Small intestine (tissue), 7 donors: Measurements from ENCODE around the gene ZNF646. TPM values are rescaled to one million over a fixed set of nuclear protein-coding genes. Genes with fewer than 3 reads are reported as not detected.

ENCODE experiments used
- DNase-seq, 2 donors: peaks; one replicate each; pipeline versions ENCODE4 v3.0.0 to v3.0.0-alpha.2; 2013
- FAIRE-seq: peaks from 2 replicates; lab custom pipeline; 2012; peaks lifted over from hg19 to GRCh38; lab: Jason Lieb, UNC
- H3K27ac ChIP-seq, 3 donors: one replicate each; pipeline ENCODE4 v1.5.1; 2013; ENCODE audit warnings: low read length in 2 of 3, mild to moderate bottlenecking in 2 of 3, control low read depth in 1 of 3, inconsistent platforms in 1 of 3, low read depth in 1 of 3, moderate library complexity in 1 of 3
- H3K27me3 ChIP-seq, 3 donors: one replicate each; pipeline ENCODE4 v1.6.1; 2013; ENCODE audit warnings: low read length in 3 of 3, inconsistent platforms in 1 of 3; ENCODE audit not compliant: control insufficient read depth in 3 of 3, insufficient read depth in 3 of 3
- H3K36me3 ChIP-seq, 3 donors: one replicate each; pipeline ENCODE4 v1.6.1; 2013; ENCODE audit warnings: low read length in 3 of 3, inconsistent platforms in 1 of 3, low read depth in 1 of 3, mild to moderate bottlenecking in 1 of 3, moderate library complexity in 1 of 3; ENCODE audit not compliant: control insufficient read depth in 3 of 3, insufficient read depth in 2 of 3
- H3K4me1 ChIP-seq, 3 donors: one replicate each; pipeline ENCODE4 v1.6.1; 2013; ENCODE audit warnings: low read length in 2 of 3, inconsistent platforms in 1 of 3, low read depth in 1 of 3, mild to moderate bottlenecking in 1 of 3, moderate library complexity in 1 of 3; ENCODE audit not compliant: control insufficient read depth in 3 of 3, insufficient read depth in 2 of 3
- H3K4me3 ChIP-seq, 3 donors: one replicate each; pipeline ENCODE4 v1.5.1; 2013; ENCODE audit warnings: low read length in 3 of 3, control low read depth in 1 of 3, inconsistent platforms in 1 of 3, low read depth in 1 of 3, mild to moderate bottlenecking in 1 of 3, moderate library complexity in 1 of 3
- H3K9me3 ChIP-seq, 2 donors: one replicate each; pipeline ENCODE4 v1.6.1; 2013; ENCODE audit warnings: low read depth in 1 of 2, low read length in 1 of 2; ENCODE audit not compliant: control insufficient read depth in 2 of 2, insufficient read depth in 1 of 2
- WGBS, 3 donors: extraction: QIAGEN DNeasy Blood & Tissue Kit; methylation state at CpG; one replicate each; pipeline ENCODE4 v1.1.7; 2013; 5-methylcytosine and 5-hydroxymethylcytosine counted together
- polyA plus RNA-seq, 4 donors: library from polyadenylated mRNA; stranded (reverse) in 3 of 4; unstranded in 1 of 4; fragments of 200-250 nt in 3 of 4; fragments of 120-200 nt in 1 of 4; gene quantifications; one replicate each; pipeline versions ENCODE4 v1.2.1 to v1.2.3, GENCODE V29; 2013
- donor health status: healthy with polysubstance abuse.
- donor health status: control.
- donor health status: control.
- donor health status: Bipolar disorder and iron deficiency.
- donor health status: healthy.

Gene ZNF646
- polyA plus RNA-seq, 4 donors: 3.0 to 14.0 (median 7.3) TPM

- 1 to 2% (median 1%) methylated on average over 27 of the region's 27 CpGs for WGBS, 3 donors
- Histone ChIP-seq H3K9me3 (no peaks in the 10 kb centered on the region), H3K4me1 (peaks cover 0 to 7% (median 6%) of the 10 kb centered on the region in 3 donors), H3K4me3 (peak overlapping the region; percentile 83 to 99 (median 89)), H3K27me3 (no peaks in the 10 kb centered on the region), H3K27ac (peak overlapping the region; percentile 71 to 98 (median 82)), H3K36me3 (peaks cover 0 to 17% (median 4%) of the 10 kb centered on the region in 3 donors)
- peak; percentile 36 to 58 for DNase-seq
- FAIRE-seq: no peak
Measured at GRCh38 chr16:31072540-31073141, 1.6 kb upstream of the ZNF646 start.

- peaks cover 3 to 24% (median 4%) of the 10 kb centered on the region in 3 donors for H3K36me3 ChIP-seq
- H3K27ac ChIP-seq: peak overlapping the region; percentile 82 to 98 (median 82)
- H3K9me3 ChIP-seq: no peaks in the 10 kb centered on the region
- H3K4me1 ChIP-seq: peaks cover 0 to 7% (median 6%) of the 10 kb centered on the region in 3 donors
- peak overlapping the region; percentile 83 to 99 (median 89) for H3K4me3 ChIP-seq
- FAIRE-seq (no peak), DNase-seq (peak; percentile 90 to 98)
- 0% methylated on average over 75 to 83 of the region's 83 CpGs for WGBS, 3 donors
- H3K27me3 ChIP-seq: no peaks in the 10 kb centered on the region
Measured at GRCh38 chr16:31073142-31073969, 866 bp upstream of the ZNF646 start.

- peak overlapping the region; percentile 82 to 87 (median 87) for H3K27ac ChIP-seq
- H3K36me3 ChIP-seq: peaks cover 9 to 38% (median 12%) of the 10 kb centered on the region in 3 donors
- no peak for FAIRE-seq
- WGBS, 3 donors: 1 to 2% (median 1%) methylated on average over 7 of the region's 7 CpGs
- no peak for DNase-seq
- H3K27me3 ChIP-seq: no peaks in the 10 kb centered on the region
- H3K9me3 ChIP-seq: no peaks in the 10 kb centered on the region
- H3K4me1 ChIP-seq: peaks cover 0 to 7% (median 6%) of the 10 kb centered on the region in 3 donors
- peak overlapping the region; percentile 71 to 99 (median 89) for H3K4me3 ChIP-seq
Measured at GRCh38 chr16:31074814-31075183, 577 bp downstream of the ZNF646 start.

GRCh38 chr16:31076319-31076718 lies 2.1 kb downstream of the ZNF646 start:
- 77 to 82% (median 82%) methylated on average over 16 of the region's 16 CpGs for WGBS, 3 donors
- Histone ChIP-seq H3K4me1 (peaks cover 0 to 7% (median 6%) of the 10 kb centered on the region in 3 donors), H3K27ac (no peak overlapping the region), H3K36me3 (peaks cover 11 to 54% (median 16%) of the 10 kb centered on the region in 3 donors), H3K27me3 (no peaks in the 10 kb centered on the region), H3K9me3 (no peaks in the 10 kb centered on the region), H3K4me3 (no peak overlapping the region)
- no peak for FAIRE-seq
- DNase-seq: no peak

GRCh38 chr16:31077024-31077423 lies 2.8 kb downstream of the ZNF646 start:
- FAIRE-seq: no peak
- Histone ChIP-seq H3K4me1 (peaks cover 0 to 6% (median 5%) of the 10 kb centered on the region in 3 donors), H3K27ac (no peak overlapping the region), H3K27me3 (no peaks in the 10 kb centered on the region), H3K9me3 (no peaks in the 10 kb centered on the region), H3K4me3 (no peak overlapping the region), H3K36me3 (peaks cover 14 to 61% (median 16%) of the 10 kb centered on the region in 3 donors)
- no peak for DNase-seq
- 97 to 98% (median 97%) methylated on average over 12 to 13 of the region's 13 CpGs for WGBS, 3 donors

GRCh38 chr16:31077592-31078396 lies 3.6 kb downstream of the ZNF646 start:
- Histone ChIP-seq H3K27ac (no peak overlapping the region), H3K4me3 (no peak overlapping the region), H3K36me3 (peaks cover 16 to 68% (median 16%) of the 10 kb centered on the region in 3 donors), H3K9me3 (no peaks in the 10 kb centered on the region), H3K4me1 (peaks cover 0 to 2% (median 0%) of the 10 kb centered on the region in 3 donors), H3K27me3 (no peaks in the 10 kb centered on the region)
- no peak for FAIRE-seq
- WGBS, 3 donors: 93 to 96% (median 96%) methylated on average over 30 of the region's 30 CpGs
- DNase-seq: no peak

GRCh38 chr16:31078597-31079341 lies 4.5 kb downstream of the ZNF646 start:
- Histone ChIP-seq H3K4me3 (no peak overlapping the region), H3K27ac (no peak overlapping the region), H3K9me3 (no peaks in the 10 kb centered on the region), H3K36me3 (peaks cover 16 to 78% (median 19%) of the 10 kb centered on the region in 3 donors), H3K27me3 (no peaks in the 10 kb centered on the region), H3K4me1 (peaks cover 0 to 2% (median 0%) of the 10 kb centered on the region in 3 donors)
- 92 to 94% (median 94%) methylated on average over 15 of the region's 15 CpGs for WGBS, 3 donors
- FAIRE-seq (no peak), DNase-seq (no peak)
